Measurements from ENCODE around the gene IL3RA.

- no peak for TF ChIP-seq CTCF (IDR thresholded peaks at IDR 0.05)
- TF ChIP-seq ZFX (IDR thresholded peaks at IDR 0.05; ENCODE audit: borderline replicate concordance) = no peak
Observed at GRCh38 chrX:1411326-1411725, 74.7 kb downstream of the IL3RA start.

Measured in 22Rv1 (cell line).